CD4-positive, alpha-beta T cell treated with Interleukin-17A for 4 hours (primary cell): ENCODE data around the gene MTMR4.
"Not testable (repeated sequence)": the region's sequence is repeated elsewhere in the genome, so short reads cannot be mapped to it uniquely, and the experiment has no call there.

Source experiments
- DNase-seq: peaks from one replicate; pipeline ENCODE4 v3.0.0-alpha.2; 2020; ENCODE audit warnings: mixed read lengths

The MTMR4 gene

GRCh38 chr17:58488428-58488890 is 26.0 kb downstream of the MTMR4 start:
- no peak for DNase-seq

- DNase-seq, result peak; percentile 85
Observed at GRCh38 chr17:58487589-58488427, 26.6 kb downstream of the MTMR4 start, which contains the start of gene HSF5. Gene HSF5, minus strand, starts transcription at chr17:58488408. Its CDS starts 134 bp downstream, at chr17:58488274.

GRCh38 chr17:58484600-58484999 is 29.8 kb downstream of the MTMR4 start:
- no peak for DNase-seq

GRCh38 chr17:58481798-58482197 is 32.6 kb downstream of the MTMR4 start:
- not testable (repeated sequence) for DNase-seq

GRCh38 chr17:58480090-58480489 is 34.3 kb downstream of the MTMR4 start:
- no peak for DNase-seq

GRCh38 chr17:58476812-58477211 is 37.6 kb downstream of the MTMR4 start:
- DNase-seq, result no peak

GRCh38 chr17:58475985-58476384 is 38.5 kb downstream of the MTMR4 start:
- no peak for DNase-seq

GRCh38 chr17:58470356-58470755 is 44.1 kb downstream of the MTMR4 start:
- no peak for DNase-seq

- DNase-seq, result no peak
Observed at GRCh38 chr17:58468944-58469343, 45.5 kb downstream of the MTMR4 start.

- no peak for DNase-seq
Observed at GRCh38 chr17:58455491-58455890, 58.9 kb downstream of the MTMR4 start.

- DNase-seq, result no peak
Observed at GRCh38 chr17:58452738-58453137, 61.7 kb downstream of the MTMR4 start.

- peak; percentile 72 for DNase-seq
Observed at GRCh38 chr17:58447039-58447975, 67.1 kb downstream of the MTMR4 start.

- no peak for DNase-seq
Observed at GRCh38 chr17:58446086-58446485, 68.4 kb downstream of the MTMR4 start.
